ENCODE measurements around the gene RIPOR1. TPM values are rescaled to one million over a fixed set of nuclear protein-coding genes. Genes with fewer than 3 reads are reported as not detected.

The RIPOR1 gene
- total and polyA plus RNA-seq, 2 experiments from 2014 or later, result 7.6 to 22.4 TPM

DNA sequence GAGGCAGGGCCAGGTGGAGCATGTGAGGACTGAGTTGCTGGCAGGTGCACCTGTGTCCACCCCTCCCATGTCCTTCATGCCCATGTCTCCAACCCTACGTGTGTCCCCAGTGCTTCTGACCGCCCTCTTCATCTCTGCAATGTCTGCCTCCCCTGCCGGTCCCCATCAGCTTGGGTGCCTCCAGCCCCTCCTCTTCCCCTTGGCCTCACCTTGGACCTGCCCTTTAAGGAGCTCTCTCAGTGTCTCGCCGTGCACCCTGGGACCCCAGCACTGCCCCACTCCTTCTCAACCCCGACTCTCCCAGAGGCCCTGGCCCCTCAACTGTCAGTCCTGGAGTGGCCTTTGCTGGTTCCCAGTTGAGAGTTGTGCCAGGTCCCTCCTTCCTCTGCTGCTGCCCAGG, 15.0 kb downstream of the RIPOR1 start:
- Histone ChIP-seq H3K4me1 (ENCODE audit: insufficient read depth) (no peaks in the 10 kb centered on the region; the same call in 1 of the 2 replicates), H3K36me3 (ENCODE audit: insufficient read depth) (no peaks in the 10 kb centered on the region), H3F3A (replicated peaks; ENCODE audit: low read depth) (peaks cover 5% of the 10 kb centered on the region; the same call in 1 of the 2 replicates), H2AFZ (no peak overlapping the region), H3K27ac (ENCODE audit: low read depth) (no peak overlapping the region), H3K79me2 (replicated peaks; ENCODE audit: insufficient read depth) (no peaks in the 10 kb centered on the region), H3K9me2 (ENCODE audit: insufficient read depth) (no peaks in the 10 kb centered on the region), H3K27me3 (ENCODE audit: insufficient read depth) (peaks cover 31% of the 10 kb centered on the region), H3K4me3 (no peak overlapping the region), H3K4me2 (no peak overlapping the region), H4K20me1 (replicated peaks; ENCODE audit: insufficient read depth) (peaks cover 5% of the 10 kb centered on the region)
- no peak for ATAC-seq
- TF ChIP-seq POLR2AphosphoS5 (IDR thresholded peaks at IDR 0.05; ENCODE audit: low read depth) (no peak), EZH2 (IDR thresholded peaks at IDR 0.05; ENCODE audit: low read depth, unreplicated experiment) (no peak), EZH2phosphoT487 (IDR thresholded peaks at IDR 0.05; ENCODE audit: unreplicated experiment) (no peak)
- TF ChIP-seq, protein P1, sequence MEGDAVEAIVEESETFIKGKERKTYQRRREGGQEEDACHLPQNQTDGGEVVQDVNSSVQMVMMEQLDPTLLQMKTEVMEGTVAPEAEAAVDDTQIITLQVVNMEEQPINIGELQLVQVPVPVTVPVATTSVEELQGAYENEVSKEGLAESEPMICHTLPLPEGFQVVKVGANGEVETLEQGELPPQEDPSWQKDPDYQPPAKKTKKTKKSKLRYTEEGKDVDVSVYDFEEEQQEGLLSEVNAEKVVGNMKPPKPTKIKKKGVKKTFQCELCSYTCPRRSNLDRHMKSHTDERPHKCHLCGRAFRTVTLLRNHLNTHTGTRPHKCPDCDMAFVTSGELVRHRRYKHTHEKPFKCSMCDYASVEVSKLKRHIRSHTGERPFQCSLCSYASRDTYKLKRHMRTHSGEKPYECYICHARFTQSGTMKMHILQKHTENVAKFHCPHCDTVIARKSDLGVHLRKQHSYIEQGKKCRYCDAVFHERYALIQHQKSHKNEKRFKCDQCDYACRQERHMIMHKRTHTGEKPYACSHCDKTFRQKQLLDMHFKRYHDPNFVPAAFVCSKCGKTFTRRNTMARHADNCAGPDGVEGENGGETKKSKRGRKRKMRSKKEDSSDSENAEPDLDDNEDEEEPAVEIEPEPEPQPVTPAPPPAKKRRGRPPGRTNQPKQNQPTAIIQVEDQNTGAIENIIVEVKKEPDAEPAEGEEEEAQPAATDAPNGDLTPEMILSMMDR (conservative IDR thresholded peaks at IDR 0.05; ENCODE audit: low read depth in 2 of 2), result no peak
- TF ChIP-seq, protein P2, sequence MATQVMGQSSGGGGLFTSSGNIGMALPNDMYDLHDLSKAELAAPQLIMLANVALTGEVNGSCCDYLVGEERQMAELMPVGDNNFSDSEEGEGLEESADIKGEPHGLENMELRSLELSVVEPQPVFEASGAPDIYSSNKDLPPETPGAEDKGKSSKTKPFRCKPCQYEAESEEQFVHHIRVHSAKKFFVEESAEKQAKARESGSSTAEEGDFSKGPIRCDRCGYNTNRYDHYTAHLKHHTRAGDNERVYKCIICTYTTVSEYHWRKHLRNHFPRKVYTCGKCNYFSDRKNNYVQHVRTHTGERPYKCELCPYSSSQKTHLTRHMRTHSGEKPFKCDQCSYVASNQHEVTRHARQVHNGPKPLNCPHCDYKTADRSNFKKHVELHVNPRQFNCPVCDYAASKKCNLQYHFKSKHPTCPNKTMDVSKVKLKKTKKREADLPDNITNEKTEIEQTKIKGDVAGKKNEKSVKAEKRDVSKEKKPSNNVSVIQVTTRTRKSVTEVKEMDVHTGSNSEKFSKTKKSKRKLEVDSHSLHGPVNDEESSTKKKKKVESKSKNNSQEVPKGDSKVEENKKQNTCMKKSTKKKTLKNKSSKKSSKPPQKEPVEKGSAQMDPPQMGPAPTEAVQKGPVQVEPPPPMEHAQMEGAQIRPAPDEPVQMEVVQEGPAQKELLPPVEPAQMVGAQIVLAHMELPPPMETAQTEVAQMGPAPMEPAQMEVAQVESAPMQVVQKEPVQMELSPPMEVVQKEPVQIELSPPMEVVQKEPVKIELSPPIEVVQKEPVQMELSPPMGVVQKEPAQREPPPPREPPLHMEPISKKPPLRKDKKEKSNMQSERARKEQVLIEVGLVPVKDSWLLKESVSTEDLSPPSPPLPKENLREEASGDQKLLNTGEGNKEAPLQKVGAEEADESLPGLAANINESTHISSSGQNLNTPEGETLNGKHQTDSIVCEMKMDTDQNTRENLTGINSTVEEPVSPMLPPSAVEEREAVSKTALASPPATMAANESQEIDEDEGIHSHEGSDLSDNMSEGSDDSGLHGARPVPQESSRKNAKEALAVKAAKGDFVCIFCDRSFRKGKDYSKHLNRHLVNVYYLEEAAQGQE (IDR thresholded peaks at IDR 0.05; ENCODE audit: unreplicated experiment), result no peak
- TF ChIP-seq, protein P3, sequence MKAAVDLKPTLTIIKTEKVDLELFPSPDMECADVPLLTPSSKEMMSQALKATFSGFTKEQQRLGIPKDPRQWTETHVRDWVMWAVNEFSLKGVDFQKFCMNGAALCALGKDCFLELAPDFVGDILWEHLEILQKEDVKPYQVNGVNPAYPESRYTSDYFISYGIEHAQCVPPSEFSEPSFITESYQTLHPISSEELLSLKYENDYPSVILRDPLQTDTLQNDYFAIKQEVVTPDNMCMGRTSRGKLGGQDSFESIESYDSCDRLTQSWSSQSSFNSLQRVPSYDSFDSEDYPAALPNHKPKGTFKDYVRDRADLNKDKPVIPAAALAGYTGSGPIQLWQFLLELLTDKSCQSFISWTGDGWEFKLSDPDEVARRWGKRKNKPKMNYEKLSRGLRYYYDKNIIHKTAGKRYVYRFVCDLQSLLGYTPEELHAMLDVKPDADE (IDR thresholded peaks at IDR 0.05), result no peak
- peaks cover 12% of the 10 kb centered on the region for H3K36me3 Mint-ChIP-seq (ENCODE audit: low read depth)
- H3K4me1 Mint-ChIP-seq, result peaks cover 33% of the 10 kb centered on the region
- peaks cover 57% of the 10 kb centered on the region for H3K27me3 Mint-ChIP-seq (ENCODE audit: insufficient read depth, low read depth, poor library complexity)
- H3K27ac Mint-ChIP-seq, result no peak overlapping the region
- no peak for DNase-seq (ENCODE audit: low spot score)
- no peak overlapping the region; the same call in 2 of the 3 replicates for H3K4me3 Mint-ChIP-seq
- no peaks in the 10 kb centered on the region; the same call in 2 of the 3 replicates for H3K9me3 Mint-ChIP-seq

DNA sequence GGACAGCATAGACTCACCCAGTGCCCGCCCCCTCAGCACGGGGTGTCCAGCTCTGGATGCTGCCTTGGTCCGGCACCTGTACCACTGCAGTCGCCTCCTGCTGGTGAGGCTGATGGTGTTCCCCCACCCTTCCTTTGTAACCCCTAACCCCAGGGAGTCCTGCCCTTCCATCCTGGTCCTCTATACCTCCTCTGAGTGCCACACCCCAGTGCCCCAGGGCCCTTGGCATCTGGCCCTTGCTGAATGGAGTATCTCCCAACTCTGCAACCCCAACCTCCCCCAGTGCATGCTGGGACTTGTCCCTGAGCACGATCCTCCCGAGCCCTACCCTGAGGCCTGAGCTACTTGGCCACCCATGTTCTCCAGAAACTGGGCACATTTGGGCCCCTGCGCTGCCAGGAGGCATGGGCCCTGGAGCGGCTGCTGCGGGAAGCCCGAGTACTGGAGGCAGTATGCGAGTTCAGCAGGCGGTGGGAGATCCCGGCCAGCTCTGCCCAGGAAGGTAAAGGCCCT, 15.8 kb downstream of the RIPOR1 start:
- H4K20me1 ChIP-seq (replicated peaks; ENCODE audit: insufficient read depth), result peaks cover 5% of the 10 kb centered on the region
- no peak overlapping the region for H3K4me3 ChIP-seq
- peaks cover 3% of the 10 kb centered on the region; the same call in 1 of the 2 replicates for H3F3A ChIP-seq (replicated peaks; ENCODE audit: low read depth)
- ATAC-seq (no peak; the same call in 2 of the 3 replicates), DNase-seq (ENCODE audit: low spot score) (no peak)
- Mint-ChIP-seq H3K4me1 (peaks cover 25% of the 10 kb centered on the region), H3K4me3 (no peak overlapping the region), H3K27ac (no peak overlapping the region), H3K9me3 (no peaks in the 10 kb centered on the region; the same call in 2 of the 3 replicates), H3K36me3 (ENCODE audit: low read depth) (peaks cover 12% of the 10 kb centered on the region), H3K27me3 (ENCODE audit: insufficient read depth, low read depth, poor library complexity) (peaks cover 49% of the 10 kb centered on the region)
- no peak overlapping the region for H3K4me2 ChIP-seq
- no peak overlapping the region for H2AFZ ChIP-seq
- H3K27me3 ChIP-seq (ENCODE audit: insufficient read depth), result peaks cover 23% of the 10 kb centered on the region
- no peaks in the 10 kb centered on the region for H3K79me2 ChIP-seq (replicated peaks; ENCODE audit: insufficient read depth)
- no peak overlapping the region for H3K27ac ChIP-seq (ENCODE audit: low read depth)
- TF ChIP-seq, protein P1 (conservative IDR thresholded peaks at IDR 0.05; ENCODE audit: low read depth in 2 of 2), result peak; percentile 34 to 54
- TF ChIP-seq EZH2phosphoT487 (IDR thresholded peaks at IDR 0.05; ENCODE audit: unreplicated experiment), result no peak
- H3K36me3 ChIP-seq (ENCODE audit: insufficient read depth), result no peaks in the 10 kb centered on the region
- H3K9me2 ChIP-seq (ENCODE audit: insufficient read depth), result no peaks in the 10 kb centered on the region
- H3K4me1 ChIP-seq (ENCODE audit: insufficient read depth), result no peaks in the 10 kb centered on the region; the same call in 1 of the 2 replicates

All from GM23338 (cell line).